T follicular helper cell (primary cell): Measurements from ENCODE around the gene FUCA1.
A peak's percentile ranks its signal among the peaks of the same experiment; 100 is the strongest.
"Not testable (repeated sequence)": the region's sequence is repeated elsewhere in the genome, so short reads cannot be mapped to it uniquely, and the experiment has no call there.

Source experiments
- DNase-seq: peaks from one replicate; pipeline ENCODE4 v3.0.0-alpha.2; 2020; ENCODE audit warnings: low read depth

The FUCA1 gene

DNA sequence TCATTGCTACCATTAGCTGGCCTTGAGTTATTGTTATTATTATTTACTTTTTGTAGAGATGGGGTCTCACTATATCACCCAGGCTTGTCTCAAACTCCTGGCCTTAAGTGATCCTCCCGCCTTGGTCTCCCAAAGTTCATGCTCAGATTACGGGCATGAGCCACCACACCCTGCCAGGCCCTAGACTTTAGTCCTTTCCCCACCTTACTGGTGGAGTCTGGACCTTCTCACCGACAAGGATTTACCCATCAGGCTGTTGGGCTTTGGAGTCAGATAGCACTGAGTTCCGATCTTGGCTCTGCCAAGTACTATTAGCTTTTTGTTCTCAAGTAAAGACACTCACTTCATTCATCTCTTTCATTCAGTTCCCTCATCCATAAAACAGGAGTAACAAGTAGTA is 27.9 kb upstream of the FUCA1 start:
- DNase-seq, result no peak

DNA sequence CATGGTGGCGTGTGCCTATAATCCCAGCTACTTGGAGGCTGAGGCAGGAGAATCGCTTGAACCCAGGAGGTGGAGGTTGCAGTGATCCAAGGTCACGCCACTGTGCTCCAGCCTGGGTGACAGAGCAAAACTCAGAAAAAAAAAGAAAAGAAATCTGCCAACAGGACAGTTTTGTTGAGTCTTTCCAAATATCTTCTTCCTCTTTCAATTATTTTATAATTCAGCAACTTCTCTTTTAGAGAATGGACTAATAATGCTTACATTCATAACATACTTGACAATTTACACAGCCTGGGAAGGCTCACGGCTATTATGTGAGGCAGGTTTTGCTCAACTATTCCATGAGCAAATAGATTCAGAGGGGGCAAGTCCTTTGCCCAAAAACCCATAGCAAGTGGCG is 27.0 kb upstream of the FUCA1 start:
- no peak for DNase-seq

DNA sequence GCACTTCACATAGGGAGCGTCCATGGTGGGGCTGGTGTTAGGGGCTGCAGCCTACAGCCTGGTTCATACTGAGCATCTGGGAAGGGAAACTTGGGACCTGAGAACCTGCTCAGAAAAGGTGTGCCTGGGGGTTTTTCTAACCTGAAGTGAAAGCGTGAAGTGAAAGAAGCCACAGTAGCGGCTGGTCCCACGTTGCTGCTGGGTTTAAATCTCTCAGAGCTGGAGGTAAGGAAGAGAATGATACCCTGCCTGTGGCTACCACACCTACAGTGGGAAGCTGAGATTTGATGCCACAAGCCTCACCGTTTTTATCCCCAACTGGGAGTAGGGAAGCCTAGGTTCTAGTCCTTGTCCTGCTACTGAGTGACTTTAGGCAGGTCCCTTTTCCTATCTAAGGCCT is 21.0 kb upstream of the FUCA1 start:
- no peak for DNase-seq

DNA sequence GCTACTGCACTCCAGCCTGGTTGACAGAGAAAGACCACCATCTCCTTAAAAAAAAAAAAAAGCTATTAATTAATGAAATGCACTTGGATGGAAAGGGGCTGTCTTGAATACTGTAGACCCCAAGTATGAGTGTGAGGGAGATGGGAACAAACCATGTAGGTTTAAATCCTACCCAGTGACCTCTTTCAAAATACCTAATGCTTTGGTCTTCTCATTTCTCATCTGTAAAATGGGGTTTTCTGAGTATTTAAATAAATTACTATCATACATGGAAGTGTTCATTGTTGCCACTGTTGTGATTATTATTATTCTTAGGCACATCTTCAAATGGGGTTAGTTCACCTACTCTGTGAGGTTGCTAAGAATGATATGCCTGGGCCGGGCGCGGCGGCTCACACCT is 17.1 kb upstream of the FUCA1 start:
- no peak for DNase-seq

DNA sequence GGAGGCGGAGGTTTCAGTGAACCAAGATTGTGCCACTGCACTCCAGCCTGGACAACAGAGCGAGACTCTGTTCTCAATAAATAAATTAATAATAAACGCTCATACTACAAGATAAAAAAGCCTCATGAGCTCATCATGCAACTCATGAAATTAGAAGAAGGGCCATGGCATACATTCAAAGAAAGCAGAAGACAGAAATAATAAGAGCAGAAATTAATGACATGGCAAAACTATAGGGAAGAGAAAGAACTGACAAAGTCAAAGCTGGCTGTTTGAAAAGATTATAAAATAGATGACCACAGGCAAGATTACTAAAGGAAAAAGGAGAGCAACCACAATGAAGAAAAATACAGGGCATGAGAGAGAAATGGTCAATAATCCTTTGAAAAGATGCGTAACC is 14.7 kb upstream of the FUCA1 start:
- DNase-seq, result no peak

DNA sequence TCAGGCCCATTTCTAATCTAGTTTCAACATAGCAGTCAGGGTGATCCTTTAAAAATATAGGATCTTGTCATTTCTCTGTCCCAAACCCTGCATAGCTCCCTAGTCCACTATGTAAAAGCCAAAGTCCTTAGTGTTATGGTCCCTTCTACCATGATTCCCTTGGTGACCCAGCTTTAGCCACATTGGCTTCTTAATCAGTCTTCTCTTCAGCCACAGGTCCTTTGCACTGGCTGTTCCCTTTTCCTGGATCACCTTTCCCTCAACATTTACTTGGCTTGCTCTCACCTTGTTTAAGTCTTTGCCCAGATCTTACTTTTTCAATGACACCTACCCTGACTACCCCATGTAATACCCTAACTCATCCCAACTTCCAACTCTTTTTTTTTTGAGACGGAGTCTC is 11.7 kb upstream of the FUCA1 start:
- no peak for DNase-seq

DNA sequence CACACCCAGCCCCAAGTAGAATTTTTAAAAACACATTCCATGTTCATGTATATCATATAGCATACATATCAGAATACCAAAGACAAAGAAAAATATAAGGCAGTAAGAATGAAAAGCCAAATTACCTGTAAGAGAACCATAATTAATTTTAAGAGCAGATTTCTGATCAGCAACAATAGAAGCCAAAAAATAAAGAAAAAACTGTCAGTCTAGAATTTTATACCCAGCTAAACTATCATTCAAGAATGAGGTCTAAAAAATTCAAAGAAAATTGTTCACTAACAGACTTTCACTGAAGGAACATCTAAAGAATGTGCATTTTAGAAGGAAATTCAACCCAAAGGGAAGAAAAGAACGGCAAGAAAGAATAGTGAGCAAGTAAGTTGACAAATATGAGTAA is 10.6 kb upstream of the FUCA1 start:
- no peak for DNase-seq

DNA sequence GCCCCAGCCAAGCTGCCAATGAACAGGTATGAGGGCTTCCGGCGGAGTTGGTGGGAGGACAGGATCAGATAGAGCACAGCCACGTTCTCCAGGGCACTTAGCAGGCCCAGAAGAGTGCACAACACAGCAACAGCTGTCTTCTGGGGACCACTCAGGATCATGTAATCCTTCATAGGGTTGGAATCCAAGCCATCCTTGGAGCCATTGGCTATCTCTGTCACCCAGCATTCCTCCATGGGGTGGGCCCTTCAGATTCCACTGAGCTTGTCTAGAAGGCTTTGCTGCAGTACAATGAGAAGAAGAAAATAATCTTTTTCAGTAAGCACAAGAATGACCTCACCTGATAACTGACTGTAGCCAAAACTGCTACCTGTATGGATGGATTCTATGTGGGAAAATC is 7.3 kb upstream of the FUCA1 start:
- DNase-seq, result no peak

DNA sequence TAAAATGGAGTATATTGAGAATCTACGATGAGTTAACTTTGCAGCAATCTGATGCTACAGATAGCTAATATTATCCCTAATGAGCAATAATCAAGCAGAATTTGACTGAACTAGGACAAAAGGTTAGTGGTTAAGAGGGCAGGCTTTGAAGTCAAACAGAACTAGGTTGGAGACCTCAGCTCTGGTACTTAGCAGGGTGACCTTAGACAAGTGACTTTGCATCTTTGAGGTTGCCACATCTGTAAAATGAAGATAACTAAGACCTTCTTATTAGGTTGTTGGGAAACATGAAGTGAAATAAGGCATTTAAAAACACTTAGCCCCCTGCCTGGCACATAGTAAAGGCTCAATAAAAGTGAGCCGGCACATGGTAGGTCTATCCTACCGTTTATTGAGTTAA is 4.3 kb upstream of the FUCA1 start:
- DNase-seq, result no peak

DNA sequence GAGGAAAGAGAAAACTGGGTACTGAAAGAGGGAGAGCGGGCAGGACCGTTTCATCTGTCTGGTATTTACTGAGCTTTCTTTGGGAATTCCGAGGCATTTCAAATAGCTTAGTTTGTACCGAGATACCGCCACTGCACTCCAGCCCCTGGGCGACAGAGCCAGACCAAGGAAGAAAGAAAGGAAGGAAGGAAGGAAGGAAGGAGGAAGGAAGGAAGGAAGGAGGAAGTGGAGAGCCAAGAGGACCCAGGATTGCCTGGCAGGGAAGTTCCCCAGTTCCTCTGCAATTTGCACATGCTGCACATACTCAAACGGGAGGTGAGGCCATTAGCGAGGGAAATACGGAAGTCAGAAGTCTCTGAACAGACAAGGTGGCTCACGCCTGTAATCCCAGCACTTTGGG is 961 bp upstream of the FUCA1 start:
- no peak for DNase-seq

DNA sequence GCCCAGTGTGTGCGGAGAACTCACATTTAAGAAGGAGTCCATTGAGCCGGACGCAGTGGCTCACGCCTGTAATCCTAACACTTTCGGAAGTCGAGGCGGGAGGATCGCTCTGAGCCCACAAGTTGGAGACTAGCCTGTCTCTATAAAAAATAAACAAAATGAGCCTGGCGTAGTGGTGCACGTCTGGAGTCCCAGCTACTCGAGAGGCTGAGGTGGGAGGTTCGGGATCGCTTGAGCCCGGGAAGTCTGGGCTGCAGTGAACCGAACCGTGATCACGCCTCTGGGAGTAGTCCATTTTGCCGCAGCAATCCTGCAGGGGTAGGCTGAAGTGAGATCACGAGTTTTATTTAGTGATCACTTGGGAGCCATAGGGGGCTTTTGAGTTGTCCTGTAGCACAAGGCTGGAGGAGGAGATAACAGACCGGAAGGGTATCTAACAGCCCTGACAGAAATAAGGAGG is 497 bp upstream of the FUCA1 start:
- DNase-seq, result no peak

DNA sequence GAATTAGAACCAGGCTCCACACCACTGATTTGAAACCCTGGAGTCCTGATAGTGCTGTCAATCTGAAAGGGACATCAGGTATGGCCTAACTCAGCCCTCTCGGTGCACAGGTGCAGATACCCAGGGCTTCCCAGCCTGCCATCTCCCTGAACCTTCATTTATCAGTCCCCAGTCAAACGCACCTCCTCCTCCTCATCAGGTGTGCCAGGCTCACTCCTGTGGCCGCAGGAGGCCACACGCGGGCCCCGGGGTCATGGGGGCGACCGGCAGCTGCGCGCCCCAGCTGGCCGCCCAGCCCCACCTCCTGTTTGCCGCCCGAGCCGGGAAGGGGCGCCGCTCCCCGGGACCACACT is 572 bp downstream of the FUCA1 start:
- DNase-seq, result no peak

DNA sequence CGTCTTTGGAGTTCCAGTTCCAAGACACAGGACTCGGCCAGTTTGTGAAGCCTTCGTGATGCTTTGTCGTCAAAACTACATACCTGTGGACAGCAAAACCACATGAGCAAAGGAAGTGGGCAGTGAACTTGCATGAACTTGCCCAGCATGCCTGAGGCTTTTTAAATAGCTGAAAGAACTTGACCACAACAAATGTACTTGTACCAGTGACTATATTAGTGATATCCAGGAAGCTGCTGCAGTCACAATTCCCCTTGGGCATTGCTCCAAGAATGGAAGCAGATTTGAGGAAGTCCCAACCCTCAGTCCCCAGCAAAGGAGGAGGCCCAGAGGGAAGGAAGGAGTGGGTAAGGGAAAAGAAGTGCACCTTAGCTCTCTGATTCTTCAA is 2.6 kb downstream of the FUCA1 start:
- DNase-seq, result no peak

DNA sequence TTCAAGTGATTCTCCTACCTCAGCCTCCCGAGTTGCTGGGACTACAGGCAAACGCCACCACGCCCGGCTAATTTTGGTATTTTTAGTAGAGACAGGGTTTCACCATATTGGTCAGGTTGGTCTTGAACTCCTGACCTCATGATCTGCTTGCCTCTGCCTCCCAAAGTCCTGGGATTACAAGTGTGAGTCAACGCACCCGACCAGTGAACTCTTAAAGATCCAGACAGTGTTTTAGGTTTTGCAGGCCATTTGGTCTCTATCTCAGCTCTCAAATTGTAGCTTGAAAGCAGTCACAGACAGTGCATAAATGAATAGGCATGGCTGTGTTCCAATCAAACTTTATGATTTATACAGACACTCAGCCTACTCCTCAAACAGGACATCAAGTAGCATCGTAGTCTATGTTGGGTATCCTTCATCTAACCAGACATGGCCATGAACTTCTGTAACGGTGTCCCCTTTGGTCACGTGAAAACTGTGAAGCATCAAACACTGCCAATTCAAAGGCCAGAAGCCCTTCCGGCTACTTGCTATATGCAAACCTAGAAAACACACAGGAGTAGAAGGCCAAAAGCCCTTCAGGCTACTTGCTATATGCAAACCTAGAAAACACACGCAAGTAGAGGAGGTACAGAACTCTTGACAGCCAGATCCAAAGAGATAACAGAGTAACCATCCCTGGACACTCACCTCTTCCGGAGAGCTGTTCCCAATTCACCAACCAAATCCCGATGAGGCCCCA is 3.1 kb downstream of the FUCA1 start:
- DNase-seq, result no peak

DNA sequence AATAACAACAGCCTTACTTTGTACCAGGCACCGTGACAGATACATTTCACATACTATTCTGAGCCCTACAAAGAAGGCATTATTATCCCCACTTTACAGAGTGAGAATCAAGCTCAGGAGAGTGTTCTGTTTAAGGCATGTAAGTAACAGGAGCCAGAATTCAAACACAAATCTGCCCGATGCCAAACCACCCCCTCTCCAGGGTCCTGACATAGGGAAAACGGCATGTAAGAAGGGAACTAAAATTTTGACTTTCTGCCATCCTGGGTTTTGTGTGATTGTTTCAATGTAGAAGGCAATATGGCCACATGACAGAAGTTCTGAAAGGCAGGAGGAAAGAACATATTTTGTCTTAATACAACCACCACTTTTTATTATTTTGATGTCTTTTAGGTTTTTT is 5.5 kb downstream of the FUCA1 start:
- DNase-seq, result no peak

DNA sequence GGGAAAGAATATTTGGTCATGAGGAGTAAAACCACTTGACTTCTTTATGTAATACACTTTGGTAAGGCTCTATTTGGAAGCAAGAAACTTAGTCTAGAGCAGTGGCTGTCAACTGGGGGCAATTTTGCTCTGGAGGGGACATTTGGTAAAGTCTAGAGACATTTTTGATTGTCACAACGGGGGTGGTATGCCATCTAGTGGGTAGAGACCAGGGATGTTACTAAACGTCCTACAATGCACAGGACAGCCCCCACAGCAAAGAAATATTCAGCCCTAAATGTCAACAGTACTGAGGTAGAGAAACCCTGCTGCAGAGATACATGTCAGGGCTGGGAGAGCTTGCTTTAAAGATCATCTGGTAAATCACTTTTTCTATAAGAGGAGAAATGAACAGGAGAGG is 13.5 kb downstream of the FUCA1 start:
- no peak for DNase-seq

DNA sequence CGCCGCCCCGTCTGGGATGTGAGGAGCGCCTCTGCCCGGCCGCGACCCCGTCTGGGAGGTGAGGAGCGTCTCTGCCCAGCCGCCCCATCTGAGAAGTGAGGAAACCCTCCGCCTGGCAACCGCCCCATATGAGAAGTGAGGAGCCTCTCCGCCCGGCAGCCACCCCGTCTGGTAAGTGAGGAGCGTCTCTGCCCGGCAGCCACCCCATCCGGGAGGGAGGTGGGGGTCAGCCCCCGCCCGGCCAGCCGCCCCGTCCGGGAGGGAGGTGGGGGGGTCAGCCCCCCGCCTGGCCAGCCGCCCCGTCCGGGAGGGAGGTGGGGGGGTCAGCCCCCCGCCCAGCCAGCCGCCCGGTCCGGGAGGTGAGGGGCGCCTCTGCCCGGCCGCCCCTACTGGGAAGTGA is 15.0 kb downstream of the FUCA1 start:
- not testable (repeated sequence) for DNase-seq

DNA sequence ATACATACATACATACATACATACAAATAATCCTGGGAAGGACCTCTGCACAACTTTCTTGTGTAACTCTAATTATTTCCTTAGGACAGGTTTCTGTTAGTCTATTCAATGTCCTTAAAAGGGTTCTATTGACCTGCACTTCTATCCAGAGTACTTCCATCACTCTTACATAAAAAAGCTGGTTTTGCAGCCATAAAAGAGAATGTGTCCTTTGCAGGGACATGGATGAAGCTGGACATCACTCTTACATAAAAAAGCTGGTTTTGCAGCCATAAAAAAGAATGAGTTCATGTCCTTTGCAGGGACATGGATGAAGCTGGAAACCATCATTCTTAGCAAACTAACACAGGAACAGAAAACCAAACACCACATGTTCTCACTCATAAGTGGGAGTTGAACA is 16.7 kb downstream of the FUCA1 start:
- not testable (repeated sequence) for DNase-seq

DNA sequence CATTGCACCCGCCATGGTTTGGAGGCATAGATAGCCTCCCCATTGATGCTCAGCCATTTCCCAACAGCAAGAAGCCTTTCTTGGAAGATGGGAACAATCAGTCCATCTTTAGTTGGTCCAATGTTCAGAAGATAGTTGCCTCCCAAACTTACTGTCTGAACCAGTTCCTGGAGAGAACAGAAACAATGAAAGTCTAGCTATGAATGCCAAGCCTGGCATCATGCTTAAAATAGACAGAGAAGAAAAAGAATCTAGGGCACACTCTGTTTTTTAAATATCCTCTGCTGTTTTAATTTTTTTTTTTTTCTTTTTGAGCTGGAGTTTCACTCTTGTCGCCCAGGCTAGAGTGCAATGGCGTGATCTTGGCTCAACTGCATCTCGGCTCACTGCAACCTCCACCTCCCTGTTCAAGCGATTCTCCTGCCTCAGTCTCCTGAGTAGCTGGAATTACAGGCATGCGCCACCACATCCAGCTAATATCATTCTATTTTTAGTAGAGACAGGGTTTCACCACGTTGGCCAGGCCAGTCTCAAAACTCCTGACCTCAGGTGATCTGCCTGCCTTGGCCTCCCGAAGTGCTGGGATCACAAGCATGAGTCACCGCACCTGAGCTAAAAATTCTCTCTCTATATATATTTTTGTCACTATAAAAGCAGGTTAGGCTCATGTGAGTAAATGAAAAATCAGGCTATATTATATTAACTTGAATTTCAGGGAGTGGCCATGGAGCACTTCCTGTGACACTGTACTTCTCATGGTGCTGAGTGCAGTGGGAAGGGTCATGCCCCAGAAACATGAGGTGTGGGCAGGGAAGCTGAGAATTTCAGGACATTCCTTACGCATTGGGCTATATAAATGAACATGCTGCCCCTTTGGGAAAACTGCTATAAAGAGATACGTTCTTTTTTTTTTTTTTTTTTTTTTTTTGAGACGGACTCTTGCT is 19.1 kb downstream of the FUCA1 start:
- DNase-seq, result no peak

DNA sequence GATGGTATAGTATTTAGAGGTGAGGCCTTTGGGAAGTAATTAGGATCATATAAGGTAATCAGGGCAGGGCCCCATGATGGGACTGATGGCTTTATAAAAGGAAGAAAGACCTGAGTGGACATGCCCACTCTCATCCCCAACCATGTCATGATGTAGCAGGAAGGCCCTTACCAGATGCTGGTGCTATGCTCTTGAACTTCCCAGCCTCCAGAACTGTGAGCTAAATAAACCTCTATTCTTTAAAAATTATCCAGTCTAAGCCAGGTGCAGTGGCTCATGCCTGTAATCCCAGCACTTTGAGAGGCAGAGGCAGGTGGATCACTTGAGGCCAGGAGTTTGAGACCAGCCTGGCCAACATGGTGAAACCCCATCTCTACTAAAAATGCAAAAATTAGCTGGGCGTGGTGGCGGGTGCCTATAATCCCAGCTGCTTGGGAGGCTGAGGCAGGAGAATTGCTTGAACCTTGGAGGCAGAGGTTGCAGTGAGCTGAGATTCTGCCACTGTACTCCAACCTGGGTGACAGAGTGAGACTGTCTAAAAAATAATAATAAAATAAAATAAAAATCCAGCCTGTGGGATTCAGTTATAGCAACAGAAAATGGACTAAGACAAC is 20.5 kb downstream of the FUCA1 start:
- not testable (repeated sequence) for DNase-seq

DNA sequence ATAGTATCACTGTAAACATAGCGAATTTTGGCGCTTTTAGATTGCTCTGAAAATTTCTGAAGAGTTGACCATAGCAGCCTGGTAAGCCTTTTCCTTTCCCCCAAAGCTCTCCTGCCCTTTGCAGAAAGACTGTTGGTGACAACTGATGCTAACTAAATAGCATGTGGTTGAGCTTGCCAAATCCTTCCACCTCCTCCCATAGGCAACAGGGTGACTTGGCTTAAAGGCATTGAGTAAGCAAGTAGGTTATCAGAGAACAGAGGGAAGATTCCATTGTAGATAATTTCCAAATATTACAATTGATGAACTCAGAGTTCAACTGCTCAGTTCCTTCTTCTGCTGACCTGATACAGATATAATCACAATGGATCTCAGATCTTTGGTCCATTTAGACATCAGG is 22.9 kb downstream of the FUCA1 start:
- DNase-seq, result no peak

DNA sequence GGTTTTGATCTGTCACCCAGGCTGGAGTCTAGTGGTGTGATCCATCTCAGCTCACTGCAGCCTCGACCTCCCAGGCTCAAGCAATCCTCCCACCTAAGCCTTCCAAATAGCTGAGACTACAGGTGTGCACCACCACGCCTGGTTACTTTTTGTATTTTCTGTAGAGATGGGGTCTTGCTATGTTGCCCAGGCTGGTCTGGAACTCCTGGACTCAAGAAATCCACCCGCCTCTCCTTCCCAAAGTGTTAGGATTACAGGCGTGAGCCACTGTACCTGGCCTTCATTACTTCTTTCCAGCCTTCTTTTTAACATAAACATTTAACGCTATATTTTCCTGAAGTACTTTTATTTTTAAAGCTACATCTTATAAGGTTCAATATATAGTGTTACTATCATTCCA is 24.4 kb downstream of the FUCA1 start:
- no peak for DNase-seq

DNA sequence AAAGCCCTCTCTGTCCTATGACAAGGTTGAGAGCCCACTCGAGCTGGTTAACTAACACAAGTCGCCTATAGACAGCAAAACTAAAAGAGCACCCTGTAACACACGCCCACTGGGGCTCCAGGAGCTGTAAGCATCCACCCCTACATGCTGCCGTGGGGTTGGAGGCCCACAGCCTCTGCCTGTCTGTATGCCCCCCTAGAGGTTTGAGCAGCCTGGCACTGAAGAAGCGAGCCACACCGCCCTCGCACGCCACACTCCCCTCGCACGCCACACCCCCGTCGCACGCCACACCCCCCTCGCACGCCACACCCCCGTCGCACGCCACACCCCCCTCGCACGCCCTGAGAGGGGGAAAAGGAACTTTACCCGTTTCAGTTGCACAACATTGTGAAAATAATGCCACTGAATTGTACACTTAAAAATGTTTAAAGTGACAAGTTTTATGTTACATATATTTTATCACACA is 29.7 kb downstream of the FUCA1 start:
- DNase-seq, result peak; percentile 63
